Measurements from ENCODE around the gene RBMS3. TPM values are rescaled to one million over a fixed set of nuclear protein-coding genes. Genes with fewer than 3 reads are reported as not detected.

Gene RBMS3
- total RNA-seq, 1 donor from 2014 or later, result 47.6 TPM

- Mint-ChIP-seq H3K9me3 (ENCODE audit: low read depth) (peaks cover 2% of the 10 kb centered on the region), H3K27me3 (ENCODE audit: low read depth) (no peaks in the 10 kb centered on the region), H3K27ac (ENCODE audit: unreplicated experiment) (no peak overlapping the region), H3K36me3 (ENCODE audit: low read depth) (peaks cover 3% of the 10 kb centered on the region), H3K4me3 (ENCODE audit: unreplicated experiment) (no peak overlapping the region), H3K4me1 (ENCODE audit: low read depth) (no peaks in the 10 kb centered on the region)
- no peak for TF ChIP-seq CTCF (IDR thresholded peaks at IDR 0.05)
- DNase-seq (ENCODE audit: low spot score), result no peak
Observed at GRCh38 chr3:29859726-29860270, 578.9 kb downstream of the RBMS3 start.

- no peak overlapping the region for H3K27ac Mint-ChIP-seq (ENCODE audit: unreplicated experiment)
- H3K4me3 Mint-ChIP-seq (ENCODE audit: unreplicated experiment), result no peak overlapping the region
- peaks cover 2% of the 10 kb centered on the region for H3K9me3 Mint-ChIP-seq (ENCODE audit: low read depth)
- no peaks in the 10 kb centered on the region for H3K27me3 Mint-ChIP-seq (ENCODE audit: low read depth)
- DNase-seq (ENCODE audit: low spot score), result no peak
- no peak for TF ChIP-seq CTCF (IDR thresholded peaks at IDR 0.05)
- no peaks in the 10 kb centered on the region for H3K4me1 Mint-ChIP-seq (ENCODE audit: low read depth)
- peaks cover 3% of the 10 kb centered on the region for H3K36me3 Mint-ChIP-seq (ENCODE audit: low read depth)
Observed at GRCh38 chr3:29864809-29865208, 583.9 kb downstream of the RBMS3 start.

- H3K4me3 Mint-ChIP-seq (ENCODE audit: unreplicated experiment), result no peak overlapping the region
- no peaks in the 10 kb centered on the region for H3K27me3 Mint-ChIP-seq (ENCODE audit: low read depth)
- H3K36me3 Mint-ChIP-seq (ENCODE audit: low read depth), result peaks cover 4% of the 10 kb centered on the region
- H3K9me3 Mint-ChIP-seq (ENCODE audit: low read depth), result peaks cover 10% of the 10 kb centered on the region
- no peaks in the 10 kb centered on the region for H3K4me1 Mint-ChIP-seq (ENCODE audit: low read depth)
- H3K27ac Mint-ChIP-seq (ENCODE audit: unreplicated experiment), result no peak overlapping the region
- no peak for DNase-seq (ENCODE audit: low spot score)
- TF ChIP-seq CTCF (IDR thresholded peaks at IDR 0.05), result no peak
Observed at GRCh38 chr3:29868543-29869101, 587.8 kb downstream of the RBMS3 start.

- Mint-ChIP-seq H3K9me3 (ENCODE audit: low read depth) (peaks cover 15% of the 10 kb centered on the region), H3K27me3 (ENCODE audit: low read depth) (no peaks in the 10 kb centered on the region), H3K4me1 (ENCODE audit: low read depth) (no peaks in the 10 kb centered on the region), H3K36me3 (ENCODE audit: low read depth) (peaks cover 6% of the 10 kb centered on the region), H3K27ac (ENCODE audit: unreplicated experiment) (no peak overlapping the region), H3K4me3 (ENCODE audit: unreplicated experiment) (no peak overlapping the region)
- no peak for TF ChIP-seq CTCF (IDR thresholded peaks at IDR 0.05)
- DNase-seq (ENCODE audit: low spot score), result no peak
Observed at GRCh38 chr3:29870136-29870535, 589.3 kb downstream of the RBMS3 start.

GRCh38 chr3:29871087-29871486, 590.2 kb downstream of the RBMS3 start:
- H3K27me3 Mint-ChIP-seq (ENCODE audit: low read depth), result no peaks in the 10 kb centered on the region
- no peak overlapping the region for H3K4me3 Mint-ChIP-seq (ENCODE audit: unreplicated experiment)
- peak; percentile 20 for TF ChIP-seq CTCF (IDR thresholded peaks at IDR 0.05)
- H3K36me3 Mint-ChIP-seq (ENCODE audit: low read depth), result peaks cover 6% of the 10 kb centered on the region
- no peaks in the 10 kb centered on the region for H3K4me1 Mint-ChIP-seq (ENCODE audit: low read depth)
- no peak overlapping the region for H3K27ac Mint-ChIP-seq (ENCODE audit: unreplicated experiment)
- DNase-seq (ENCODE audit: low spot score), result no peak
- peaks cover 15% of the 10 kb centered on the region for H3K9me3 Mint-ChIP-seq (ENCODE audit: low read depth)
